Stimulated activated naive CD4-positive, alpha-beta T cell (primary cell): ENCODE results near the gene MORC1.

Experiments
- DNase-seq, 6 experiments: peaks; one replicate each; lab custom pipeline; 2025; lab: John Stamatoyannopoulos, UW

MORC1 gene

GRCh38 chr3:108946292-108947285 lies 171.3 kb downstream of the MORC1 start:
- DNase-seq, result no peak

DNA sequence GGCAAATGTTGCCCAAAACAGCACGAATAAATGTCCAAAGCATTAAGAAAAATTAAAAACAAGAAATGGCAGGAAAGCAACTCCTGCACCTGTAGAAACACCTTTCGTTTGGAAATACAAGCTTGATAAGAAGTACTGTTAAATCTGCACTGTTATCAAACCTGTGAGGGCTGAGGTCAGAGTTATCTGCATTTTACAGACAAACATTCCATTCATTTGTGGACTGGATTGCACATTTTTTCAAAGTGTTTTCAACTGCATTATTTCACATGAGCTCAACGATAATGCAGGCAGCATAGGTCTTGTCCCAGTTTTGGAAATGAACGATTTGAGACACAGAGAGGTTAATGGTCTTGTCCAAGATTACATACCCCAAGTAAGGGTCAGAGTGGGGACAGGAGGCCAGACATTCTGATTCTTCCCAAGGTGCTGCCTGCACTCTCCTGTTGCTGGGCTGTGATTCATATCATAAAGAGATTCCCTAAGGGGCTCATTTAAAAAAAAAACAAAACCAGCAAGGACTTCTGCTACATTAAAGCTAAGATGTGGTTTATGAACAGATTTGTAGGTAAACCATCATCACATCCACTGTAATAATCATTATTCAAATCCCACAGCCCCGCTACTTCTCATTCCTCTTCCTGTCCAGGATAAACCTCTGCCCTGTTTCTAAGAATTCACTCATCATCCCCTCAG lies 177.2 kb downstream of the MORC1 start:
- DNase-seq, result no peak

GRCh38 chr3:108940166-108940565 lies 177.8 kb downstream of the MORC1 start:
- DNase-seq, result no peak

GRCh38 chr3:108936924-108937689 lies 180.8 kb downstream of the MORC1 start:
- DNase-seq, result no peak

GRCh38 chr3:108931035-108931434 lies 186.9 kb downstream of the MORC1 start:
- no peak for DNase-seq

DNA sequence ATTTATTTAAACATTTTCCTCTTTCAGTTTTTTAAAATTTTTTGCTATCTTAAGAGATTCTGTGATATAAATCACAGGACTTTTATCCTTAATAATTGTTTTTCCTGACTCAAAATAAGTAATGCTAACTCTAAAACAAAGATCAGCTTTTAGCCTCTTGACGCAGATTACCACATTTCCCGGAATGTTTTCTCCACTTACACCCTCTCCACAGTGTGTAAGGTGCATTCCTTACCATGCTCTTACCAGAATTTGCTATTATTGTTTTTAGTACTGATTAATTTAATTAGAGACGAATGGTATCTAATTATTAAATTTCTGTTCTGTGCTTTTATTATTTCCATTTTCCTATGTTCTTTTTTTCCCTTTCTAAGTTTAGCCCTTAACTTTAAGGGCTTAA lies 199.1 kb downstream of the MORC1 start:
- no peak for DNase-seq

DNA sequence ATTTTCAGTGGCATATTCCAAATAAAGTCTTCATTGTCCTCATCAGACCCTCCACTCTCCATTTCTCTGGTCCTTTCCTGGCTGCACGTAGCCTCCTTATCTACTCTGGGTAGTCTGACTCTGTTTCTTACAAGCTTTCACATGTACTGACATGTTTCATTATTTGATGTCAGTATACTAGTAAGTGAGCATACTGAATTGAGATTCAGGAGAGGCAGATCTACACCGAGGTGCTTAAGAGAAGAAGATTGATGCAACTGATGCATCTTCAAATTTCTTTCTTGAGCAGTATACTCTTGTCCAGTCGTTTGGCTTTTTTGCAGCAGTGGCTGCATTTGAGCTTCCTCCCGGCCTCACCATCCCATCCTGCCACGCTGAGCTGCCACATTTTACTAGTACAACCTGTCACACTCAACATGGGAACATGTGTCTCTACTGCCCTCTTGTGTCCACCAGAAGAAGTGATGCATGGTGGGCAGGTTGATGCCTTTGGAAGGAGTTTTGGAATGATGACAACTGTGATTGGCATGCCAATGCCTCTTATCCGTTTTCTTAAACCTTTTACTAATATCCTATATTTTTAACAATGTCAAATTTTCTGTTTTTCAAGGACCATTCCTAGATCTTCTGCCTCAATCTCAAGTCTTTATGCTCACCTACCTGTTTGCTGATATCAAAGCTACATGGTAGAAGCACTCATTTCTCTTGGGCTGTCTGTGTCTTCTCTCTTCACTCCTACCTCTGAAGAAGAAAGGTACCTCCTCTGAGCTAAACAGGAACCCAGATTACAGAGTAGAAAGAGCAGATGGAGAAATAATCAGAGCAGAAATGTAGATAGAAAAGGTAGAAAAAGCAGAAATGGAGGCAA lies 202.9 kb downstream of the MORC1 start:
- DNase-seq, result peak; percentile 34 to 81 (median 58)

DNA sequence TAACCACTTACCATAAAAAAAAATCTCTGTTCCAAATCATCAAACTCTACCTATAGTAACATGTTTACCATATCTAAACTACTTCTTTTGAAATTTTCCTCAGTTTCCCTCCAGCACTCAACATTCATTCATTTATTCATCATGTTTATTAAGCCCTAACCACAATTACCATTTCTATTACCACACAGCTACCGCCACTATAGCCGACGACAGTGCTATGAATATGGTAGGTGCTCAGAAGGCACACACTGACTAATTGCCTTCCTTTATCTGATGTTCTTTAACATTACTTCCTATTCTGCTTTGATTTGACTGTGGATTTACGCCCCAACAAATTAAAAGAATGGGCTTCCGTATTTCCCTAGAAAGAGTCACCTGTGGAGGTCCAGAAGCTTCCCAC lies 208.1 kb downstream of the MORC1 start:
- DNase-seq, result no peak
